HTR-8/SVneo (cell line): ENCODE measurements around the gene JMJD8.

Experiments used
- DNase-seq: peaks from one replicate; pipeline ENCODE4 v3.0.0; 2011; ENCODE audit warnings: low spot score, mixed read lengths; ENCODE audit not compliant: insufficient read length
- FAIRE-seq: peaks from 2 replicates; lab custom pipeline; 2011; peaks lifted over from hg19 to GRCh38; lab: Jason Lieb, UNC

JMJD8 gene

DNA sequence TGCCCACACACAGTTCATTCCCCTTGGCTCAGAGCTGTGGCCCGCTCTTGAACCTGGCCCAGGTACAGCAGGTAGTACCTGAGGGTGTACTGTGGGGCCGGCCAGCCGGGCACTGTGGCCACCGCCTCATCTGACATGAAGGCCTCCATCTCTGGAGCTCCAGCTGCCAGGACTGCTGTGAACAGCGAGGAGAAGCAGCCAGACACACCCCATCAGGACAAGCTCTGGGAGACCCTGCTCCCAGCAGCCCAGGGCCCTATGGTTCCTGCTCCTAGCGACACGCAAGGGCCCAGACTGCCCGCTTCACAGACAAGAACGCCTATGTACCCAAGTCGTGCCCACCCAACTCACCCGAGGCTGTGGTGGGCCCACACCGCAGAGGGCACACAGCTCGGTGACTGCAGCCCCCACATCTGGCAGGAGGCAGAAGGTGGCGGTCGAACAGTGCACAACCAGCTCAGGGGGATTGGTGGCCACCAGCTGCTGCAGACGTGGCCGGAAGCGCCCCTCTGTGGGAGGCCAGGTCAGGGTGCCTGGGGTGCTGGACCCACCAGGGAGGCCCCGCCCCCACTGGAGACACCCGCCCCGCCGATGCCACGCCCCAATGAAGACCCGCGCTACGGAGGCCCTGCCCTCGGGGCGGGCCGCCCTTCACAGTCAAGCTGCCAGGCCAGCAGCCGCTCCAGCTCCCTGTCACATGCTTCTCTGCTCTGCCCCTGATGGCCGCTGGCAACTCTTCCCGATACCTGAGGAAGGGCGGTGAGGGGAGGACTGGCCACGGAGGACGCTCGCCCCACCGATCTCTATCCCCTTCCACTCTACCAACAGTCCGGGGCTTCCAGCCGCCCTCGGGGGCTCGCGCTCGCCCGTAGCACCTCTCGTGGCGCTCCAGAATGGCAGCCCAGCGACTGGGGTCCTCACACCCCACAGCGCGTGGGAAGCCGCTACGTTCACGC, 5.0 kb downstream of the JMJD8 start:
- DNase-seq (no peak), FAIRE-seq (peak; percentile 71)

DNA sequence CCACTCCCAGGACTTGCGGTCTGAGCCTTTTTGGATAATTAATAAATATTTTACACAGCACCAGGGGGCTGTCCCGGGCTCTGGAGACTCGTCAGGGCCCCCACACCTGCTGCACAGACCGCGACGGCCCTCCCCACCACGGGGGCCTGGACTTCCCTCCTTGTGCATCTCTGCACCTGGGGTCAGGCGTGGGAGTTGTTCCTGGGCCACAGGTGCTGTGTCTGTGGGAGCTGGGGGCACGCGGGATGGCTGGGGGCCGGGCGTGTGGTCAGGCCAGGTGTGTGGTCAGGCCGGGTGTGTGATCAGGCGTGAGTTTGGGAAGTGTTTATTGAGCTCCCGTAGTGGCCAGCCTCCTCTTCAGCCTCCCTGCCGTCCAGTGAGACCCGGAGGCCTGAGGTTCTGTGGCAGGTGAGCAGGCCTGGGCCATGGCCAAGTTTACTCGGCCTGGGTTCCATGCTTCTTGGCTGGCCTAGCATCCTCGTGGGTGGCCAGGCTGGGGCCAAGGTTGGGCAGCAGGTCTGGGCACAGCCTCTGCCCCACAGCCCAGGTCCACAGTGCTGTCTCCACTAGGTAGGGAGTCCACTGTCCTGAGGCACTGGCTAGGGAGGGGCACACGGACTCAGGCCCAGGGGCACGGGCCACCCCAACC, 5.8 kb downstream of the JMJD8 start:
- no peak for FAIRE-seq
- DNase-seq = no peak

DNA sequence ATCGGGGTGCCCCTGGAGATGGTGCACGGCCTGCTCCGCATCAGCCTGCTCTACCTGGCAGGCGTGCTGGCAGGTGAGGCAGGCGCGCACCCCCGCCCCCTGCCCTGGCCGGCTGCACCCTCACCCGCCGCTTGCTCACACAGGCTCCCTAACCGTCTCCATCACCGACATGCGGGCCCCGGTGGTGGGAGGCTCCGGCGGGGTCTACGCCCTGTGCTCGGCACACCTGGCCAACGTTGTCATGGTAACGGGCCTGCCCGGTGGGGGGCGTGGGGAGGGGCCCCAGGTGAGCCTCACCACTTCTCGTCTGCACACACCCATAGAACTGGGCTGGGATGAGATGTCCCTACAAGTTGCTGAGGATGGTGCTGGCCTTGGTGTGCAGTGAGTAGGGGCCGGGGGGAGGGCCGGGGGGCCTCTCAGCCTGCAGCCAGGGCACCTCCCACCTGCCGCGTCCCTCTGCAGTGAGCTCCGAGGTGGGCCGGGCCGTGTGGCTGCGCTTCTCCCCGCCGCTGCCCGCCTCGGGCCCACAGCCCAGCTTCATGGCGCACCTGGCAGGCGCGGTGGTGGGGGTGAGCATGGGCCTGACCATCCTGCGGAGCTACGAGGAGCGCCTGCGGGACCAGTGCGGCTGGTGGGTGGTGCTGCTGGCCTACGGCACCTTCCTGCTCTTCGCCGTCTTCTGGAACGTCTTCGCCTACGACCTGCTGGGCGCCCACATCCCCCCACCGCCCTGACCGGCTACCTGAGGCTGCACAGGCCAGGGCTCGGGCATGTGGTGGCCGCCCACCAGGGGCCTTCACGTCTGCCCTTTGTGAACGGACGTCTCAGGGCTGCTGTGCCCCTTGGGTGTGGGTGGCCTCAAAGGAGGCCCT, 6.6 kb downstream of the JMJD8 start:
- FAIRE-seq (no peak), DNase-seq (no peak)

DNA sequence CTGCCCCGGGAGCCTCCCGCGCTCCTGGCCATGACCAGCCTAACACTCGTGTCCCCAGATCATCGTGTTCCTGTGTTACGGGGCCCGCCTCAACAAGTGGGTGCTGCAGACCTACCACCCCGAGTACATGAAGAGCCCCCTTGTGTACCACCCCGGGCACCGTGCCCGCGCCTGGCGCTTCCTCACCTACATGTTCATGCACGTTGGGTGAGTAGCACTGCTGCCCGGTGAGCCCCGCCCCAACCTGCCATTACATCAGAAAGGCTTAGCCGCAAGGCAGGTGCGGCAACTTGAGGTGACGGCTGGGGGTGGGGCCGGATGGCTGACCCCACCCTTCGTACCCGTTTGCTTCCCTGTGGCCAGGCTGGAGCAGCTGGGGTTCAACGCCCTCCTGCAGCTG, 7.2 kb downstream of the JMJD8 start:
- FAIRE-seq (no peak), DNase-seq (no peak)

DNA sequence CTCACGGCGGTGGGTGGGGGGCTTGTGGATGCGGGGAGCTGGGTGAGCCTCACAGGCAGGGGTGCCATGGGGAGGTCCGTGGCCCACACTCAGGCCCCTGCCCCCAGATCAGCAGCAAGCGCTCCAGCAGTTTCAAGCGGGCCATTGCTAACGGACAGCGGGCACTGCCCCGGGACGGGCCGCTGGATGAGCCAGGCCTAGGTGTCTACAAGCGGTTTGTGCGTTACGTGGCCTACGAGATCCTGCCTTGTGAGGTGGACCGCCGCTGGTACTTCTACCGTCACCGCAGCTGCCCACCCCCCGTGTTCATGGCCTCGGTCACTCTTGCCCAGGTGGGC, 7.6 kb downstream of the JMJD8 start:
- no peak for DNase-seq
- no peak for FAIRE-seq

DNA sequence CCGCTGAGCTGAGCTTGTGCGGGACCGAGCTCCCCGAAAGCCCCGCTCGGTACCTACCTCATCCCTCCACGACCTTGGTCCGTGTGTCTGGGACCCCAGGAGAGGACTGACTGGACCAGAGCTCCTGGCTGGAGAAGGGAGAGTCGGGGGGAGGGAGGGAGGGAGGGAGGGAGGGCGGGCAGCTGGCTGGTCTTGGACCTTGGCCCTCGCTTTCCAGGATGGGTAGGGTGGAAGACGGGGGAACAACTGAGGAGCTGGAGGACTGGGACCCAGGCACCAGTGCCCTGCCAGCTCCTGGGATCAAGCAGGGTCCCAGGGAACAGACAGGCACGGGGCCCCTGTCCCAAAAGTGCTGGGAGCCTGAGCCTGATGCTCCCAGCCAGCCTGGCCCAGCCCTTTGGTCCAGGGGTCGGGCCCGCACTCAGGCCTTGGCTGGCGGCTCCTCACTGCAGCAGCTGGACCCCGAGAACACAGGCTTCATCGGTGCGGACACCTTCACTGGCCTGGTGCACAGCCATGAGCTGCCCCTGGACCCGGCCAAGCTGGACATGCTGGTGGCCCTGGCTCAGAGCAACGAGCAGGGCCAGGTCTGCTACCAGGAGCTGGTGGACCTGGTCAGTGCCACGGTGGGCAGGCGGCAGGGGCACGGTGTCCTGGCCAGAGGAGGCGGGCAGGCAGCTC, 8.1 kb downstream of the JMJD8 start:
- DNase-seq (no peak), FAIRE-seq (no peak)

DNA sequence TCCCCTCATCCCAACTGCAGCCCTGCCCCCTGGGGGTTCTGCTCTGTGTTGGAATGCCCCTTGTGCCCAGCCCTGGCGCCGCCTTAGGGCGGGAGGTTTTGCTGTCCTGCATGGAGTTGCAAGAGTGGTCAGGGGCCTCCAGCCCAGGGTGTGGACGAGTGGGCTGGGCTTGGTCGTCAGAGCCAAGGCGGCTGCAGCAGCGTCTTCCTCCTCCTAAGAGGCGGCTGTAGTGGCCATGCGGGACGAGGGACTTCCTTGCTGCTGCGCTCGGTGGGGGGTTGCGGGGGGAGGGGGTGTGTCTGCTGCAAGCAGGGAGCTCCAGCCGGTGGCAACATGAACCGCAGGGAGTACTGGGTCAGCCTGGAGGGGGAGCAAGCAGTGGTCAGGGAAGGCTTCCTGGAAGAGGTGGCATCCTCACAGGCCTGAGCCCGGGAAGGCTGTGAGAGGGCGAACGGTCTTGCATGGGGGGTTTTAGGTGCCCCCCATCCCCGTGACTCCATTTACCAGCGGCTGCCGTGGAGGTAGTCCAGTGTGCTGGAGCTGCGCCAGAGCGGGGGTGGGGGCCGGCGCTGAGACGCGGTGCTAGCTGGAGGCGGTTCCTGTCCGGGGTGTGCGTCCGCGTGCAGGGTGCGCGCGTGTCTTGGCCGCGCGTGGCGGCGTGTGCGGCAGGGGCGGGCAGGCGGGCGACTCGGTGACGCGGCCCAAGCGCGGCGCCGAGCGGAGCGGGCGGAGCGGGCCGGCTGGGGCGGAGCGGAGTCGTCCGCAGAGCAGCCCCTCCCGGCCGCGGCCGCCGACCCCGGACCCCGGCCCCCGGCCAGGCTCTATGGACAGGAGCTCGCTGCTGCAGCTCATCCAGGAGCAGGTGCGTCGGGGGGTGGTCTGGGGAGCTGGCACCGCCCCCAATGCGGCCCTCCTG, 8.9 kb downstream of the JMJD8 start, which contains the start of gene RHBDL1:
RHBDL1 (plus strand) TSS at position 704 of the 916 bp plus-strand sequence; CDS start at position 824, 120 bp downstream.
- DNase-seq = no peak
- no peak for FAIRE-seq

DNA sequence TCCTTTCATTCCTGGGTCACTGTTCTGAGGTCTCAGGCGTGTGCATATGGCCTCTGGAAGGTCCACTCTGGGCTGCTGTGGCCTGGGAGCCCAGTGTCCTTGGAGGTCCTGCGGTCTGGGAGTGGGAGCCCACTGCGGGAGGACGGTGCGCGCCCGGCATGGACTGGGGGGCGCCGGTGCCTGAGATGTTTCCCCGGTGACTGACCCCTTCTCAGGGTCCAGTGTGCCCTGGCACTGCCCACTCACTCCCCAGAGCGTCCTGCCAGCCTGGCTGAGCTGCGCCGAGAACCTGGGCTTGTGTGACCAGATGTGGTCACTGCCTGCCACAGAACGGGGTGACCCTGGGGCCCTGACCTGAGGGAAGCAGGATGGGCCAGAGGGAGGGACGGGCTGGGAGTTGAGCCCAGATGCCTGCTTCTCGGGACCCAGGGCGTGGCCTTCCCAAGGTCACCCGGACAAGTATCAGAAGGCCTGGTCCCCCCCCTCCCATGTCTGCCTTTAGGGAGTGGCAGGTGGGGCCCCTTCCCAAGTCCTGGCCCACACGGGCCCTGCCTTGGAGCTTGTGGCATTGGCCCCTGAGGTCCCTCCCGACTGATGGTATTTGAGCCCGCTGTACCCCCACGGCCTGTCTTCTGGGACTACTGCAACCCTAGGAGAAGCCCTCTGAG, 9.8 kb downstream of the JMJD8 start:
- no peak for FAIRE-seq
- no peak for DNase-seq

DNA sequence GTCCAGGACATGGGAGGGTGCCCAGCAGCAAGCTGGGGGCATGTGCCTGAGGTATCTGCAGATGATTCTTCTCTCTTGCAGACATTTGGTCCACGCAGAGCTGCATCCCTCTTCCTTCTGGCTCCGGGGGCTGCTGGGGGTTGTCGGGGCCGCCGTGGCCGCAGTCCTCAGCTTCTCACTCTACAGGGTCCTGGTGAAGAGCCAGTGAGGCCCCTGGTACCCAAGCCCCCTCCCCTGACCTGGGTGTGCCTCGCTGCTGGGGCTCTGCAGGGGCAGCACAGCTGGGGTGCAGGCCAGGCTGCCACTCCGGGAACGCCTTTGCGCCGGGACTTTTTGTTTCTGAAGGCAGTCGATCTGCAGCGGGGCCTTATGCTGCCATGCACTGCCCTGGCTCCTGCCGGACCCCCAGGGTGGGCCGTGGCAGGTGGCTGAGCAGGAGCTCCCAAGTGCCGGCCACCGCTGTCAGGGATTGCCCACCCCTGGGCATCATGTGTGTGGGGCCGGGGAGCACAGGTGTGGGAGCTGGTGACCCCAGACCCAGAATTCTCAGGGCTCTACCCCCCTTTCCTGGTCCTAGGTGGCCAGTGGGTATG, 10.6 kb downstream of the JMJD8 start:
- no peak for FAIRE-seq
- DNase-seq = no peak

DNA sequence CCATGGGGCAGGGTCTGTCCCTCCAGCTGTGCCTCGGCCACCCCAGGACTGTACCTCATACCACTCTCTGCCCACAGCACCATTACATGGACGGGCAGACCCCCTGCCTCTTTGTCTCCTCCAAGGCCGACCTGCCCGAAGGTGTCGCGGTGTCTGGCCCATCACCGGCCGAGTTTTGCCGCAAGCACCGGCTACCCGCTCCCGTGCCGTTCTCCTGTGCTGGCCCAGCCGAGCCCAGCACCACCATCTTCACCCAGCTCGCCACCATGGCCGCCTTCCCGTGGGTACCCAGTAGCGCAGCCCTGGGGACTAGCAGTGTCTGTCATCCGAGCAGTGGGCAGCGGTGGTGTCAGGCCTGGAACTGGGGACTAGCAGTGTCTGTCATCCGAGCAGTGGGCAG, 11.3 kb downstream of the JMJD8 start:
- FAIRE-seq (no peak), DNase-seq (no peak)

DNA sequence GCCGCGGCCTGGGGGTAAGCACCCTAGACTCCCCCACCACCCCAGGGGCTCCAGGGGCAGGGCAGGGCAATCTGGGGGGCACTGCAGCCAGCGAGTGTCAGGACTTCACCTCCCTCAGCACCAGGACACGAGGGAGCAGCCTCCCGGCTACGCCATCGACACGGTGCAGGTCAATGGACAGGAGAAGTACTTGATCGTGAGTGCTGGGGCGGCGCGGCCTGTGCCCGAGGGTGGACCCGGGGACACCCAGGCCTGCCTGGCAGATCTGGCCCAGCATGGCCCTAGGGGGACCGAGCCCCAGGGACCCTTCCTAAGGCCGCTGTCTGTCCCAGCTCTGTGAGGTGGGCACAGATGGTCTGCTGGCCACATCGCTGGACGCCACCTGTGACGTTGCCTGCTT, 11.8 kb downstream of the JMJD8 start:
- DNase-seq = no peak
- no peak for FAIRE-seq

DNA sequence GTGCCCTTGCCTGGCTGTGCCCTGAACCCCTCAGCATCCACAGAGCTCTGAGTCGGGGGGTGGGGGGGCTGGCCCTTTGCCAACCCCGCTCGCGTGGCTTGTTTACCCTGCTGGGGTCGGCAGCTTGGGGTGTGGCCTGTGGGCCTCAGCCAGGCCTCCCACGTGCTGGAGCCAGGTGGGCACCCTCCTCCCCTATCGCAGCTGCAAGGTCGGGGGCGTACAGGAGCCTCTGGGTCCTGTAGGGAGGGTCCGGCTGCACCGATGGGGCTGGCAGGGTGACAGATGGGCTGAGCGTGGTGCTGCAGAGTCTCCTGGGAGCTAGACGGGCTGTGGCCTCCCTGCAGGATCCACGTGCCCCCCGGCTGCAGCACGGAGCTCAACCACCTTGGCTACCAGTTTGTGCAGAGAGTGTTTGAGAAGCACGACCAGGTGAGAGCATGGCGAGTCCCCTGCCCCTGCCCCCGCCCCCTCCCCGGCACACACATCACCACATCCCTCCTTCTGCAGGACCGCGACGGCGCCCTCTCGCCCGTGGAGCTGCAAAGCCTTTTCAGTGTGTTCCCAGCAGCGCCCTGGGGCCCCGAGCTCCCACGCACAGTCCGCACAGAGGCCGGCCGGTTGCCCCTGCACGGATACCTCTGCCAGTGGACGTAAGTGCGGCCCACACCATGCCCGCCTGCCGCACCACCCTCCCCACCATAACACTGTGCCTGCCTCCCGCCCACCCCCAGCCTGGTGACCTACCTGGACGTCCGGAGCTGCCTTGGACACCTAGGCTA, 12.6 kb downstream of the JMJD8 start:
- FAIRE-seq (no peak), DNase-seq (no peak)

DNA sequence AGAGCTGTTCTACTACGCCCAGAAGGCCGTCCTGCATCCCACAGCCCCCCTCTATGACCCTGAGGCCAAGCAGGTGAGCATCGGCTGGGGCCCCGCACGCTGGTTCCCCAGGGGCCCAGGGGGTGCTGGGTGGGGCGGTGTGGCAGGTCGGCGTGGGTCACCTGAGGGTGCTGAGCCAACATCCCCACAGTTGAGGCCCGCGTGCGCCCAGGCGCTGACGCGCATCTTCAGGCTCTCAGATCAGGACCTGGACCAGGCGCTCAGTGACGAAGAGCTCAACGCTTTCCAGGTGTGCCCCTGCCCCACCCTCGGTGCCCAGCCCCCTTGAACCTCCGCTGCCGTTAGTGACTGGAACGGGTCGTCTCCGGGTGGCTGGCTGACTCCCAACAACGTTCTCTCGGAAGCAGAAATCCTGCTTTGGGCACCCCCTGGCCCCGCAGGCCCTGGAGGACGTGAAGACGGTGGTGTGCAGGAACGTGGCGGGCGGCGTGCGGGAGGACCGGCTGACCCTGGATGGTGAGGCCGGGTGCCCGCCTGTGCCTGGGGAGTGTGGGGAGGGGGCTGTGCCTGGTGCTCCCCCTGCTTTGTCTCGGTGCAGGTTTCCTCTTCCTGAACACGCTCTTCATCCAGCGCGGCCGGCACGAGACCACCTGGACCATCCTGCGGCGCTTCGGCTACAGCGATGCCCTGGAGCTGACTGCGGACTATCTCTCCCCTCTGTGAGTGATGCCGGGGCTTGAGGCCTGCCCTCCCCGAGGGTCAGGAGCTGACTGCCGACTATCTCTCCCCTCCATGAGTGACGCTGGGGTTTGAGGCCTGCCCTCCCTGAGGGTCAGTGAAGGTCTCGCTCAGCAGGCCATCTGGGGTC, 13.4 kb downstream of the JMJD8 start:
- FAIRE-seq (no peak), DNase-seq (no peak)

DNA sequence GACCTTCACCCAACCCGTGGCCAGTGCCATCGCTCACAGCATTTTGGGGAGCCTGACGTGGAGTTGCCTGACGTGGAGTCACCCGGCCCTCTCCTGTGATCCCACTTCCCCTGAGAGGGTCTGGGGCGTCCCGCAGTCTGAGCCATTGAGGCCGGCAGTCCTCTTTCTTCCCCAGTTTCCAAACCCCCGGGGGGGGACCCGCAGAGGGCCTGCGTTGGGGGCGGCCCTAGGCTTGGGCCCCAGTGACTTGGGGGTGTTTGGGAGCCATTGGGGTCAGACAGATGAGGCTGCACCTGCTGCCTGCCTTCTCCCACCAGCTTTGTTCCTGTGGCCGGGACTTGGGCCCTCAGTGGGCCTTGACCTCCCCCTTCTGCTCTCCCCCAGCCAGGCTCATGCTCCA, 14.5 kb downstream of the JMJD8 start:
- FAIRE-seq (no peak), DNase-seq (no peak)

DNA sequence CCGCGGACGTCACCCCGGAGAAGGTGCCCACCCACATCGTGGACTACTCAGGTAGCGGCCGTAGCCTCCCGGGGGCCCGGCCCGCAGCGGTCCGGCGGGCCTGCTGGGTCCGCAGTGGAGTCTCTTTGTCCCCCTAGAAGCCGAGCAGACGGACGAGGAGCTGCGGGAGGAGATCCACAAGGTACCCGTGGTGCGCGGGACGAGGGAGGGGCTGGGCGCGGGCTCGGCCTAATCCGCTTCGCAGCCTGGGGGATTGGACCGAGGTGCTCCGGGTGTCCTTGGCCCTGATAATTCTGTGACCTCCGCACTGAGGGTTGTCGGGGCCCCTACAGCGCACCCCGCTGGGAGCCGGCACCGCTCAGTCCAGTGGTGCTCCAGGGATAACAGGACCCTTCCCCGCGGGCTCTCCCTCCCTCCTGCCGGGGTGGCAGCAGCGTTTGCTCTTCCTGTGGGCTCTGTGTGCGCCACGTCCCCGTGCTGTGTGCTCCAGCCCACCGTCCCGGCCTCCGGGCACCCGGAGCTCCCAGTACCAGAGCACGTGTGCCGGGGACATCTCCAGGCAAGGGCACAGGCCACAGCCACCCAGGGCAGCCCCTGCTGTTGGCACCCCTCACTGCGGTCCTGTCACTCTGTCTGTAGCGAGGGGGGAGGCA, 15.5 kb downstream of the JMJD8 start:
- DNase-seq (no peak), FAIRE-seq (no peak)
